ENCODE measurements around the gene NUMB. TPM values are rescaled to one million over a fixed set of nuclear protein-coding genes. Genes with fewer than 3 reads are reported as not detected.

The NUMB gene
- total and polyA plus RNA-seq, 2 of the 4 experiments (the other 2 are of a cell fraction): 45.9 to 114 TPM

GRCh38 chr14:73467800-73468199, 9.5 kb upstream of the NUMB start:
- Histone ChIP-seq H3K4me3 (ENCODE audit: insufficient read depth, low read depth, low read length) (no peak overlapping the region), H2BK20ac (ENCODE audit: low read depth, low read length) (peak overlapping the region; percentile 83), H3K4me2 (ENCODE audit: low read depth, low read length) (peak overlapping the region; percentile 51; the same call in 1 of the 2 replicates), H4K91ac (ENCODE audit: insufficient read depth, low read depth, low read length) (peak overlapping the region; percentile 86), H3K4ac (ENCODE audit: low read depth, low read length) (peak overlapping the region; percentile 96), H3K27ac (ENCODE audit: insufficient read depth, low read length) (peak overlapping the region; percentile 67), H4K20me1 (ENCODE audit: insufficient read depth, low read length) (no peaks in the 10 kb centered on the region), H2AK9ac (replicated peaks; ENCODE audit: low read depth, low read length, poor library complexity) (peak overlapping the region; percentile 3), H2AFZ (replicated peaks; ENCODE audit: low read length, poor library complexity) (peak overlapping the region; percentile 46), H4K5ac (ENCODE audit: low read depth, low read length) (peak overlapping the region; percentile 25), H2BK5ac (ENCODE audit: low read depth, low read length, poor library complexity, severe bottlenecking) (peak overlapping the region; percentile 73), H2BK15ac (ENCODE audit: low read depth, low read length) (peak overlapping the region; percentile 96; the same call in 2 of the 3 replicates), H3K23ac (ENCODE audit: low read depth, low read length) (peak overlapping the region; percentile 69; the same call in 1 of the 2 replicates), H2BK120ac (ENCODE audit: low read depth, low read length) (peak overlapping the region; percentile 95), H2AK5ac (ENCODE audit: low read depth, low read length) (peak overlapping the region; percentile 62), H3K9me3 (ENCODE audit: control insufficient read depth, insufficient read depth, low read length) (no peaks in the 10 kb centered on the region), H3K9ac (ENCODE audit: low read depth, low read length) (no peak overlapping the region), H3K36me3 (ENCODE audit: control insufficient read depth, insufficient read depth, low read length) (no peaks in the 10 kb centered on the region), H3K9me1 (ENCODE audit: insufficient read depth, low read length) (peaks cover 23% of the 10 kb centered on the region), H3K4me1 (ENCODE audit: control insufficient read depth, insufficient read depth, low read length) (peaks cover 22% of the 10 kb centered on the region), H4K8ac (ENCODE audit: low read depth in 2 of 2, low read length in 2 of 2) (peak overlapping the region; percentile 41 to 96; a peak in 3 of 4 replicates), H3K14ac (replicated peaks; ENCODE audit: low read depth, low read length) (peak overlapping the region; percentile 77), H3K79me1 (ENCODE audit: low read depth in 1 of 2, low read length in 2 of 2) (peaks cover 3 to 32% of the 10 kb centered on the region in 2 experiments; a peak in 2 of 4 replicates), H3K56ac (ENCODE audit: extremely low read depth, insufficient read depth, low read length) (no peak overlapping the region; the same call in 1 of the 2 replicates), H3K27me3 (ENCODE audit: control insufficient read depth, insufficient read depth, low read length) (no peaks in the 10 kb centered on the region), H3K18ac (ENCODE audit: low read depth, low read length) (peak overlapping the region; percentile 50; the same call in 1 of the 2 replicates)
- CTCF ChIA-PET: interaction anchor here (0.6 kb wide), 1 partner anchor 1613 kb away, joined by 8 read pairs; no protein-coding TSS in a partner anchor
- DNase-seq (peak; percentile 74), ATAC-seq (ENCODE audit: low read depth) (peak; percentile 75)
- BruUV-seq (replicated peaks): no TSS peak
- WGBS, 2 experiments (ENCODE audit: extremely low coverage in 2 of 2, insufficient read length in 1 of 2): 0% methylated on average over 1 of the region's 4 CpGs; no CpG with 5 or more reads in 1 of the 2 experiments
- in situ Hi-C loops (cut with MboI; ENCODE audit: low sequenced_read_pairs): loop anchor here (5.0 kb wide), 1 partner anchor 295 kb away; no protein-coding TSS in a partner anchor
- POLR2A ChIA-PET (ENCODE audit: unreplicated experiment): interaction anchor here (0.6 to 1.1 kb wide), 3 partner anchors 11 to 399 kb away, joined by 4 to 17 read pairs (median 5); no protein-coding TSS in a partner anchor
- dilution Hi-C loops (cut with HindIII; ENCODE audit: low sequenced_read_pairs, unreplicated experiment): loop anchor here (25.0 kb wide), 1 partner anchor 180 kb away; no protein-coding TSS in a partner anchor
- intact Hi-C loops (cut with micrococcal nuclease): no loop called here
- TF ChIP-seq SMC3 (IDR thresholded peaks at IDR 0.05; ENCODE audit: low read depth, low read length): no peak
- TF ChIP-seq RFX5 (IDR thresholded peaks at IDR 0.05; ENCODE audit: low read depth, low read length): no peak
- TF ChIP-seq FOS (IDR thresholded peaks at IDR 0.05; ENCODE audit: low read depth, low read length): peak; percentile 22
- no peak for TF ChIP-seq POLR2A (IDR thresholded peaks at IDR 0.05; ENCODE audit: low read depth, low read length)

All from IMR-90 (cell line).